Stimulated activated naive CD4-positive, alpha-beta T cell treated with Interleukin-2 at 50 U/mL for 16 hours (primary cell): ENCODE data around the gene GSTM4.

Source experiments
- DNase-seq: peaks from one replicate; lab custom pipeline; 2025; lab: John Stamatoyannopoulos, UW

Gene GSTM4

DNA sequence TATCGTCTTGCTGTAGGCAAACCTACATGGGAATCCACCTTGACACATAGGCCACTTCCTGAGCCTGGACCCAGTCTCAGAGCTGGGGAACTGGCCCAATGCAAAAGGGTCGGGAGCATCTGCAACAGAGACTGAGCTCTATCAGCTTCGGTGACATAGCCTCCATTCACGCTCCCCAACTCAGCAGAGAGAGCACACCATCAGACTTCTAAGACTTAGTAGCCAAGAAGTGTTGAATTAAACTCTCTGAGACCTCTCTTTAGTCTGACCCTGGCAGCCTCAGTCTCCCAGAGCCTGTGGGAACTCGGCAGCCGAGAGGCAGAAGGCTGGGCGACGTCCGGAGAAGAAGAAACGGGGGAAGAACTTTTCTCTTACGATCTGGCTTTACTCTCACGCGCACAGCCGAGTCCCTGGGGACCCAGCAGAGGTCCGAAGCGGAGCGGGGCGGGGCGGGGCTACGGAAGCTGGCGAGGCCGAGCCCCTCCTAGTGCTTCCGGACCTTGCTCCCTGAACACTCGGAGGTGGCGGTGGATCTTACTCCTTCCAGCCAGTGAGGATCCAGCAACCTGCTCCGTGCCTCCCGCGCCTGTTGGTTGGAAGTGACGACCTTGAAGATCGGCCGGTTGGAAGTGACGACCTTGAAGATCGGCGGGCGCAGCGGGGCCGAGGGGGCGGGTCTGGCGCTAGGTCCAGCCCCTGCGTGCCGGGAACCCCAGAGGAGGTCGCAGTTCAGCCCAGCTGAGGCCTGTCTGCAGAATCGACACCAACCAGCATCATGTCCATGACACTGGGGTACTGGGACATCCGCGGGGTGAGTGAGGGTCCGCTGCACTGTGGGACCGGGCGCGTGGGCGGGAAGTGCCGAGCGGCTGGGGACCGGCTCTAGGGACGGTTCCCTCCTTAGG is at the start of gene GSTM4:
Gene GSTM4 (plus strand): TSS at position 485 of the 905 bp plus-strand sequence. CDS start 291 bp downstream, at position 776.
- peak; percentile 60 for DNase-seq

DNA sequence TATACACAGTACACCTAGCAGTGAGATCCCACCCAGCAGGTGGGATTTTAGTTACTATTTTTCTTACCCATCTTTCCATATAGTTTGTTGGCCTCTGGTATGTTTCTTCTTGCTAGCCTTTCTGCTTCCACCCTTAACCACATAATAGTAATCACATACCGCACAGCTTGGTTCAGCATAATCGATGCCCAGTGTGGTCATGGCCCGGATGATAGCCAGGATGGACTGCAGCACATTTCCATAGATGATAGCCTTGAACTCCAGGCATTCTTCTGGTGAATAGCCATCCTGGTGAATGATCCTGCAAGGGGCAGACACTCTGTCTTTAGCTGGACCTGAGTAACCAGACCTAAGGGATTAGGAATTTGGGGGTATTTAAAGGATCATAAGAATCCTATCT is 46.0 kb upstream of the GSTM4 start:
- no peak for DNase-seq

DNA sequence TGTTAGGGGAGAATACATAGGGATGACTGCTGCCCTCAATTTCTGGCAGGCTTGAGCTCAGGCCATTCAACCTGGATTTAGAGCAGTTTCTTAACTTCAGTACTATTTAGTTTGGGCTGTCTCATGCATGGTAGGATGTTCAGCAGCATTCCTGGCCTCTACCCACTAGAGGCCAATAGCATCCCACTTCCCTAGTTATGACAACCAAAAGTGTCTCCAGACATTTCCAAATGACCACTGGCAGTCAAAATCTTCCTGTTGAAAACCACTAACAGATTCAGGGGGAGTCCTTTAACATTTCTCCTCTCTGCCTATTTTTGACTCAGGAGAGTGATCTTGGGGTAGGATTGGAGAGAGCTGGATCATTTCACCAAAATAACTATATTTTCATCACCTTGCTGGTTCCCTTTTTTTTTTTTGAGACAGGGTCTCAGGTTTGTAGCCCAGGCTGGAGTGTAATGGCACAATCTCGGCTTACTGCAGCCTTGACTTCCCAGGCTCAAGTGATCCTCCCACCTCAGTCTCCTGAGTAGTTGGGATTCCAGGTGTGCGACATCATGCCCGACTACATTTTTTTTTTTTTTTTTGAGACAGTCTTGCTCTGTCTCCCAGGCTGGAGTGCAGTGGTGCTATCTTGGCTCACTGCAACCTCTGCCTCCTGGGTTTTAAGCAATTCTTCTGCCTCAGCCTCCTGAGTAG is 45.1 kb upstream of the GSTM4 start:
- DNase-seq: no peak

- DNase-seq: no peak
Measured at GRCh38 chr1:109611308-109611990, 44.5 kb upstream of the GSTM4 start.

DNA sequence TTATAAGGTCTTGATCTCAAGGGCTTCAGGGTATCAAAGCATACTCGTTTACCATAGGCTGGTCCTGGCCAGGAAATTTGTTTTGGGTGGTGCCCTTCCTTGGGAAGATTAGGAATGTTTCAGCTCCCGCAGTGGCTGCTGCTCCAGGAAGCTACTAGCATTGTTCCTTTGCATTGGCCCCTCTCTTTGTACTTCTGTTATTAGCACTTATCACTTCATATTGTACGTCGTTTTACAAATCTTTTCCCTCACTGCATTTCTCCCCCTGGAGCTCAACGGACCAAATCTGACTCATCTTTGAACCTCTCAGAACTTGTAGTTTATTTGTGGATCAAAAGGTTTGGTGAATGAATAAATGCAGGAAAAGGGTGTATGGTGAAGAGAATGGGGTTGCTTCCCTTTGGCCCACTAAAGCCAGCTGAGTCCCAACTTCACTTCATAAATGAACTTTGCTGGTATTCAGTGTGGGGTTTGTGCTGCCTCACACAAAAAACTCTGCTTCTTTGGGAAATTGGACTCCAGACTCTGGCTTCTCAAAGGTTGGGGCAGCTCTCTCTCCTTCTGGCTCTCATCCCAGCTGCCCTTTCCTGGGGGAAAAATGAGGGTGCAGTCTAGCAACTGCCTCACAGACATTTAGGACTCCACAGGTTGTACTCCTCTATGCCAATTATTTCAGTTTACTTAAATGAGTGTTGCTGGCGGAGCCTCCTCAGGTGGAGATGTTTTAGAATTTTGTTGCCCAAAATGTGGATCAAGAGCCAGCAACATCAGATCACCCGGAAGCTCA is 42.3 kb upstream of the GSTM4 start:
- DNase-seq: no peak

- no peak for DNase-seq
Measured at GRCh38 chr1:109615879-109616278, 40.0 kb upstream of the GSTM4 start.

GRCh38 chr1:109616391-109616790 is 39.5 kb upstream of the GSTM4 start:
- no peak for DNase-seq

DNA sequence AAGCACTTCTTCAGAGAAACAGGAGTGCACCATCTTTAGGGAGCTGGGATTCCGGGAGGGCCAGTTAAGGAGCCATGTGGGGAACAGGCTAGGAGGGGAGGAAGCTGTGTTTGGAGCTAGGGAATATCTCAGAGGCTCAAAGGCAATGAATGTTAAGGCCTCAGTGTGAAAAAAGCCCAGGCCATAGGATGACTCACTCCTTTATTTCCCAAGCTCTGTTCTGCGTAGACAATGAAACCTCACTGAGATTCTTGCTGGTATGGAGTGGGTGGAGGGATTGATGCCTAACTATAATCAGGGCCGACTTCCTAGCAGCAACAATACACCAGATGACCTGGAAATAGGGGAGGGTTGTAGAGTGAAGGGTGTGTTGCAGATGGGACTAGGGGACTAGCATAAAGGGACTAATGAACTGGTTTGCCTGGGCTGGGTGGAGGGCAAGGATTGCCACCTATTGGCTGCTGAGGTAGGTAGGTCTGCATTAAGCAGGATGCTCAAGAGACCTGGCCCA is 38.6 kb upstream of the GSTM4 start:
- DNase-seq: no peak

DNA sequence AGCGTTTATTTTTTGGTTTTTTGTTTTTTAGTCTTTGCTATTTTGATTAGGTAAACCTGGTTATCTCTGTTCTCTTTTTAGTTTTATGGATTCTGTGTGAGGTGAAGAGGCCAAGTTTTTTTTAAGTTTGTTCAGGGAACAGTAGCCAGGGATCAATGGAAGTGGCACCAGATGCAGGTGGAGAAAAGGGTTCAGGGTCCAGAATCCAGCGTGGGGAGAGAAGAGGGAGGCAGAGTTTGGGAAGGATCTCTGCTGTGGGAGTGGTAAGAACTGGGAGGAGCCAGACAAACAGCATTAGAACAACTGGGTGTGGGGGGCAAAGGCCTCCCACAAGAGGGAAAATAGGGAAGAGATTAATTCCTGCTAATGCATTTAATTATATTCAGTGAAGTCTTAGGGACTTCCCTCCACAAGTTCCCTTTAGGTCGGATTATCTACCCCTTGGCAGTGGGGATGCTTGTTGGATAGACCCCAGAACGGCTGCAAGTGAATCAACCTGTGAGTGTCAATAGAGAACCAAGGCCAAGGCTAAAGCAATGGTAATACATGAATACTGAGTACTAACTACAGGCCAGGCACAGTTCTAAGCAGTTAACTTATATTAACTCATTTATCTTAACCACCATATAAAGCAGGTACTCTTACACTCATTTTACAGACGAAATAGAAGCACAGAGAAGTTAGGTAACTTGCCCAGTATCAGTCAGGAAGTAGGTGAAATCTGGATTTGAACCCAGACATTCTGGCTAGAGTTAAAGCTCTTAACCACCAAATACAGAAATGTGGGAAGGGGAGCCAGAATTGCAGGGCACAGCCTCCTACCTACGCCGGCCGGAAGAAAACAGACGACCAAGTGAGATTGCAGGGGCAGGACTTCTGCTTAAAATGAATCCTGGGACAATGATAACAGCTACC is 37.0 kb upstream of the GSTM4 start:
- no peak for DNase-seq

- peak; percentile 63 for DNase-seq
Measured at GRCh38 chr1:109619576-109620400, 36.1 kb upstream of the GSTM4 start, which contains the start of the genes AMPD2 and GNAT2. TSS of gene AMPD2 (plus strand) at chr1:109619837. CDS start at chr1:109621176, 1,339 bp downstream. TSS of gene GNAT2 (minus strand) at chr1:109619616. CDS start at chr1:109612870, 6,746 bp downstream.

GRCh38 chr1:109620401-109620791 is 35.5 kb upstream of the GSTM4 start:
- no peak for DNase-seq

DNA sequence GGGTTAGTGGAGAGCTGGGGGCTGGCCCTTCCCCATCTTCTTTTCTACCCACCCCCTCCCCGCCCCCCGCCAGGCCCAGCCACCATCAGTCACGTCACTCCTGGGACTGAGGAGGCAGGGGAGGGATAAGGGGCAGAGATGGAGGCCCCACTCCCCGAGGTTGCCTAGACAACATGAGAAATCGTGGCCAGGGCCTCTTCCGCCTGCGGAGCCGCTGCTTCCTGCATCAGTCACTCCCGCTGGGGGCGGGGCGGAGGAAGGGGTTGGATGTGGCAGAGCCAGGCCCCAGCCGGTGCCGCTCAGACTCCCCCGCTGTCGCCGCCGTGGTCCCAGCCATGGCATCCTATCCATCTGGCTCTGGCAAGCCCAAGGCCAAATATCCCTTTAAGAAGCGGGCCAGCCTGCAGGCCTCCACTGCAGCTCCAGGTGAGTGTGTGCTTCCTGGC is 35.0 kb upstream of the GSTM4 start:
- DNase-seq: peak; percentile 98

- DNase-seq: no peak
Measured at GRCh38 chr1:109621379-109622136, 34.3 kb upstream of the GSTM4 start.

- DNase-seq: no peak
Measured at GRCh38 chr1:109622137-109622892, 33.6 kb upstream of the GSTM4 start.

DNA sequence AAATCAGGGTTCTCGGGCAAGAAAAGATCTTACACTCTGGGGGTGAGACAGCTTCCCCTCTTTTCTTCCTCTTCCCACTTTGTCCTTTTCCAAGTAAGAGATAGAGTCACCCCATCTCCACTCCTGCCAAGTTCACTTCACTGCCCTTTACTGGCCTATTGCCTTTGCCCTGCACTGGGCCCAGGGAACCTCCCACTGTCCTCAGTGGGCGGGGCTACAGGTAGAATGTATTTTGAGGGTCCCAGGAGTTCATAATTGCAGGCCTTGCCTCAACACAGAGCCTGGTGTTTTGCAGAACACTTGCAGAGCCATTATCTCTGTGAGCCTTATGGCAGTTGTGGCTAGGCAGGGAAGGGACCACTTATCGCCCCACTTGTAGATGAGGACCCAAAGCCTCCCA is 33.0 kb upstream of the GSTM4 start:
- no peak for DNase-seq

GRCh38 chr1:109623601-109624161 is 32.2 kb upstream of the GSTM4 start:
- no peak for DNase-seq

GRCh38 chr1:109624201-109625010 is 31.5 kb upstream of the GSTM4 start:
- no peak for DNase-seq
